ENCODE results near the gene LPAR1. TPM values are rescaled to one million over a fixed set of nuclear protein-coding genes. Genes with fewer than 3 reads are reported as not detected.

The LPAR1 gene
- total and polyA plus RNA-seq, 9 of the 15 experiments (the other 6 are each of a cell fraction or from before 2014, with no cell fraction given), result 0.13 TPM; not detected in 8

GRCh38 chr9:110995420-110996340, 42.6 kb downstream of the LPAR1 start:
- intact Hi-C loops (cut with micrococcal nuclease), result no loop called here
- Histone ChIP-seq H3K27me3 (ENCODE audit: control insufficient read depth in 2 of 2, insufficient read depth in 2 of 2, low read length in 2 of 2) (no peaks in the 10 kb centered on the region), H3K4me2 (ENCODE audit: insufficient read depth, low read length) (no peak overlapping the region), H3K9ac (ENCODE audit: insufficient read depth in 1 of 2, low read depth in 2 of 2, low read length in 2 of 2) (no peak overlapping the region), H3K27ac (ENCODE audit: extremely low read depth, low read depth, low read length) (no peak overlapping the region), H3K4me1 (replicated peaks in 1 of 2; ENCODE audit: control insufficient read depth in 2 of 2, insufficient read depth in 2 of 2, low read length in 2 of 2) (no peaks in the 10 kb centered on the region), H3K9me1 (ENCODE audit: control insufficient read depth, insufficient read depth, low read length) (no peaks in the 10 kb centered on the region), H3K36me3 (ENCODE audit: control insufficient read depth, insufficient read depth, low read length) (no peaks in the 10 kb centered on the region), H3K4me3 (no peak overlapping the region), H2AFZ (ENCODE audit: low read depth, low read length) (no peak overlapping the region), H3K79me2 (ENCODE audit: control insufficient read depth, insufficient read depth, low read length) (no peaks in the 10 kb centered on the region), H4K20me1 (replicated peaks; ENCODE audit: control insufficient read depth, insufficient read depth, low read length) (no peaks in the 10 kb centered on the region), H3K9me3 (replicated peaks; ENCODE audit: control insufficient read depth, insufficient read depth, low read depth, low read length) (no peaks in the 10 kb centered on the region)
- ATAC-seq (no peak), FAIRE-seq (no peak), DNase-seq (ENCODE audit: extremely low read depth in 1 of 4, low spot score in 3 of 4) (no peak)
- in situ Hi-C loops (cut with MboI), result no loop called here
- CTCF ChIA-PET (ENCODE audit: low intra/inter-chr PET ratio), result no interaction called here
- no TSS peak for BruUV-seq (replicated peaks)
- TF ChIP-seq, protein P1, sequence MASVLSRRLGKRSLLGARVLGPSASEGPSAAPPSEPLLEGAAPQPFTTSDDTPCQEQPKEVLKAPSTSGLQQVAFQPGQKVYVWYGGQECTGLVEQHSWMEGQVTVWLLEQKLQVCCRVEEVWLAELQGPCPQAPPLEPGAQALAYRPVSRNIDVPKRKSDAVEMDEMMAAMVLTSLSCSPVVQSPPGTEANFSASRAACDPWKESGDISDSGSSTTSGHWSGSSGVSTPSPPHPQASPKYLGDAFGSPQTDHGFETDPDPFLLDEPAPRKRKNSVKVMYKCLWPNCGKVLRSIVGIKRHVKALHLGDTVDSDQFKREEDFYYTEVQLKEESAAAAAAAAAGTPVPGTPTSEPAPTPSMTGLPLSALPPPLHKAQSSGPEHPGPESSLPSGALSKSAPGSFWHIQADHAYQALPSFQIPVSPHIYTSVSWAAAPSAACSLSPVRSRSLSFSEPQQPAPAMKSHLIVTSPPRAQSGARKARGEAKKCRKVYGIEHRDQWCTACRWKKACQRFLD (CRISPR knock-in tag; IDR thresholded peaks at IDR 0.05), result no peak
- no peak for TF ChIP-seq NFRKB (IDR thresholded peaks at IDR 0.05; ENCODE audit: low read depth)
- no peak for TF ChIP-seq POLR3A (IDR thresholded peaks at IDR 0.05; ENCODE audit: borderline replicate concordance, extremely low read depth, insufficient read depth, insufficient read length)
- TF ChIP-seq RAD51 (IDR thresholded peaks at IDR 0.05; ENCODE audit: borderline replicate concordance, low read depth), result no peak
- 5% methylated on average over 6 of the region's 6 CpGs for WGBS (ENCODE audit: insufficient coverage, low coverage, missing lambda C conversion rate)
- POLR2A ChIA-PET, result no interaction called here

Data from K562 (cell line).